ENCODE measurements around the gene LIN7B.
A peak's percentile ranks its signal among the peaks of the same experiment; 100 is the strongest.
"Not testable (repeated sequence)": the region's sequence is repeated elsewhere in the genome, so short reads cannot be mapped to it uniquely, and the experiment has no call there.

The LIN7B gene

GRCh38 chr19:49071860-49072547 is 42.2 kb upstream of the LIN7B start:
- H3K4me3 ChIP-seq (ENCODE audit: insufficient read length, low read depth): peak overlapping the region; percentile 37
- no peaks in the 10 kb centered on the region for H3K36me3 ChIP-seq (ENCODE audit: insufficient read depth, insufficient read length, low read length)
- peak overlapping the region; percentile 50 for H3K9ac ChIP-seq (ENCODE audit: insufficient read length, low read depth)
- no peaks in the 10 kb centered on the region; the same call in 1 of the 2 replicates for H3K9me3 ChIP-seq (ENCODE audit: insufficient read depth, low read length)
- peaks cover 6% of the 10 kb centered on the region for H3K4me1 ChIP-seq (ENCODE audit: insufficient read depth, insufficient read length)
- DNase-seq (ENCODE audit: low read depth, low spot score): no peak
- peaks cover 33% of the 10 kb centered on the region for H3K27me3 ChIP-seq (ENCODE audit: insufficient read depth, insufficient read length)
- TF ChIP-seq ZNF274 (IDR thresholded peaks at IDR 0.05; ENCODE audit: low read depth, low read length): no peak

DNA sequence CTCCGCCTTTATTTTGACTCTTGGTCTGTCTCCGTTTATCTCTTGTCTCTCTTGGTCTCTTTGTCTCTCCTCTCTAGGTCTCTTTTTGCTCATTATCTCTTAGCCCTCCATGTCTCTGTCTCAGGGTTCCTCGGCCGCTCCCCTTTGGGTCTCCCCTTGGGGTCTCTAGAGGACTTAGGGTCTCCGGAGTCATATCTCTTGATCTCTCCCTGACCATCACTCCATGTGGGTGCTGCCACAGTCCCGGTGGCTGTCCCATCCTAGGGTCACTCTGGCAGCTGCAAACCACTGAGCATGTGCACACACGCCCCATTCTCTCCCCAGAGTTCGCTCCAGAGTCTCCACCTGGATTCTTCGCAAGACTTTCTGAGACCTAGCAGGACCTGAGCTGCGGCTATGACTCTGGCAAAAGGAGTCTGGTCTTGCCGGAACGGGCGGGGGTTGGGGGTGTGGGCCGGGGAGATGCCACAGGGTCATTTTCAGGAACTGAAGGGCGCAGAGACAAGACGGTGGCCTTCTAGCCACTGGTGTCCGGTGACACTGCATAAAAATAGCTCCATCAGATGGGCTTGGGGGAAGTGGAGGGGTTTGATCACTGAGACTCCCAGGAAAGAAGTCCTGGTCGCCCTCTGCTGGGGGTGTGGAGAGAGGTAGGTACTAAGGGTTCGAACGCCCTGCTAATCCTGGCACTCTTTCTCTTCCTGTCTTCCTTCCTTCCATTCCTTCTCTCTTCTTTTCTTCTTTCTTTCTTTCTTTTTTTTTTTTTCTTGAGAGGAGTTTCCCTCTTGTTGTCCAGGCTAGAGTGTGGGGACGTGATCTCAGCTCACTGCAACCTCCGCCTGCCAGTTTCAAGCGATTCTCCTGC is 40.4 kb upstream of the LIN7B start:
- H3K4me1 ChIP-seq (ENCODE audit: insufficient read depth, insufficient read length): peaks cover 2% of the 10 kb centered on the region
- no peak overlapping the region for H3K4me3 ChIP-seq (ENCODE audit: insufficient read length, low read depth)
- no peaks in the 10 kb centered on the region for H3K36me3 ChIP-seq (ENCODE audit: insufficient read depth, insufficient read length, low read length)
- DNase-seq (ENCODE audit: low read depth, low spot score): no peak
- no peak for TF ChIP-seq ZNF274 (IDR thresholded peaks at IDR 0.05; ENCODE audit: low read depth, low read length)
- no peak for TF ChIP-seq SUZ12 (IDR thresholded peaks at IDR 0.05; ENCODE audit: extremely low read depth, insufficient read depth, insufficient read length)
- no peak for TF ChIP-seq YY1 (IDR thresholded peaks at IDR 0.05; ENCODE audit: insufficient read depth, insufficient read length)
- H3K9me3 ChIP-seq (ENCODE audit: insufficient read depth, low read length): no peaks in the 10 kb centered on the region; the same call in 1 of the 2 replicates
- no peak overlapping the region for H3K9ac ChIP-seq (ENCODE audit: insufficient read length, low read depth)
- peaks cover 33% of the 10 kb centered on the region for H3K27me3 ChIP-seq (ENCODE audit: insufficient read depth, insufficient read length)

- H3K9me3 ChIP-seq (ENCODE audit: insufficient read depth, low read length); H3K36me3 ChIP-seq (ENCODE audit: insufficient read depth, insufficient read length, low read length); DNase-seq (ENCODE audit: low read depth, low spot score); H3K4me3 ChIP-seq (ENCODE audit: insufficient read length, low read depth); H3K4me1 ChIP-seq (ENCODE audit: insufficient read depth, insufficient read length); H3K9ac ChIP-seq (ENCODE audit: insufficient read length, low read depth): not testable (repeated sequence)
- H3K27me3 ChIP-seq (ENCODE audit: insufficient read depth, insufficient read length): peaks cover 23% of the 10 kb centered on the region
Observed at GRCh38 chr19:49074869-49075268, 39.3 kb upstream of the LIN7B start.

GRCh38 chr19:49080392-49080791 is 33.8 kb upstream of the LIN7B start:
- Histone ChIP-seq H3K9me3 (ENCODE audit: insufficient read depth, low read length) (peaks cover 8% of the 10 kb centered on the region; the same call in 1 of the 2 replicates), H3K9ac (ENCODE audit: insufficient read length, low read depth) (no peak overlapping the region), H3K27me3 (ENCODE audit: insufficient read depth, insufficient read length) (no peaks in the 10 kb centered on the region), H3K4me3 (ENCODE audit: insufficient read length, low read depth) (no peak overlapping the region), H3K4me1 (ENCODE audit: insufficient read depth, insufficient read length) (no peaks in the 10 kb centered on the region), H3K36me3 (ENCODE audit: insufficient read depth, insufficient read length, low read length) (no peaks in the 10 kb centered on the region)
- no peak for TF ChIP-seq YY1 (IDR thresholded peaks at IDR 0.05; ENCODE audit: insufficient read depth, insufficient read length)
- no peak for TF ChIP-seq SUZ12 (IDR thresholded peaks at IDR 0.05; ENCODE audit: extremely low read depth, insufficient read depth, insufficient read length)
- TF ChIP-seq ZNF274 (IDR thresholded peaks at IDR 0.05; ENCODE audit: low read depth, low read length): no peak
- no peak for DNase-seq (ENCODE audit: low read depth, low spot score)

- DNase-seq (ENCODE audit: low read depth, low spot score): no peak
- H3K4me1 ChIP-seq (ENCODE audit: insufficient read depth, insufficient read length): peaks cover 1% of the 10 kb centered on the region
- TF ChIP-seq SUZ12 (IDR thresholded peaks at IDR 0.05; ENCODE audit: extremely low read depth, insufficient read depth, insufficient read length) (no peak), YY1 (IDR thresholded peaks at IDR 0.05; ENCODE audit: insufficient read depth, insufficient read length) (no peak), ZNF274 (IDR thresholded peaks at IDR 0.05; ENCODE audit: low read depth, low read length) (no peak)
- H3K36me3 ChIP-seq (ENCODE audit: insufficient read depth, insufficient read length, low read length): peaks cover 2% of the 10 kb centered on the region
- no peak overlapping the region for H3K4me3 ChIP-seq (ENCODE audit: insufficient read length, low read depth)
- peaks cover 8% of the 10 kb centered on the region; the same call in 1 of the 2 replicates for H3K9me3 ChIP-seq (ENCODE audit: insufficient read depth, low read length)
- no peak overlapping the region for H3K9ac ChIP-seq (ENCODE audit: insufficient read length, low read depth)
- no peaks in the 10 kb centered on the region for H3K27me3 ChIP-seq (ENCODE audit: insufficient read depth, insufficient read length)
Observed at GRCh38 chr19:49081273-49081672, 32.9 kb upstream of the LIN7B start.

GRCh38 chr19:49084206-49085019 is 29.8 kb upstream of the LIN7B start:
- Histone ChIP-seq H3K4me1 (ENCODE audit: insufficient read depth, insufficient read length) (peaks cover 4% of the 10 kb centered on the region), H3K27me3 (ENCODE audit: insufficient read depth, insufficient read length) (no peaks in the 10 kb centered on the region), H3K9ac (ENCODE audit: insufficient read length, low read depth) (peak overlapping the region; percentile 76), H3K4me3 (ENCODE audit: insufficient read length, low read depth) (peak overlapping the region; percentile 24), H3K9me3 (ENCODE audit: insufficient read depth, low read length) (peaks cover 8% of the 10 kb centered on the region; the same call in 1 of the 2 replicates), H3K36me3 (ENCODE audit: insufficient read depth, insufficient read length, low read length) (peaks cover 23% of the 10 kb centered on the region)
- no peak for DNase-seq (ENCODE audit: low read depth, low spot score)
- TF ChIP-seq ZNF274 (IDR thresholded peaks at IDR 0.05; ENCODE audit: low read depth, low read length) (no peak), SUZ12 (IDR thresholded peaks at IDR 0.05; ENCODE audit: extremely low read depth, insufficient read depth, insufficient read length) (no peak), YY1 (IDR thresholded peaks at IDR 0.05; ENCODE audit: insufficient read depth, insufficient read length) (no peak)

Measured in NT2/D1 (cell line).